ENCODE results near the gene NRXN3. TPM values are rescaled to one million over a fixed set of nuclear protein-coding genes. Genes with fewer than 3 reads are reported as not detected.

The NRXN3 gene
- total and polyA plus RNA-seq, 11 donors, result 0.19 to 2.2 (median 1.1) TPM

DNA sequence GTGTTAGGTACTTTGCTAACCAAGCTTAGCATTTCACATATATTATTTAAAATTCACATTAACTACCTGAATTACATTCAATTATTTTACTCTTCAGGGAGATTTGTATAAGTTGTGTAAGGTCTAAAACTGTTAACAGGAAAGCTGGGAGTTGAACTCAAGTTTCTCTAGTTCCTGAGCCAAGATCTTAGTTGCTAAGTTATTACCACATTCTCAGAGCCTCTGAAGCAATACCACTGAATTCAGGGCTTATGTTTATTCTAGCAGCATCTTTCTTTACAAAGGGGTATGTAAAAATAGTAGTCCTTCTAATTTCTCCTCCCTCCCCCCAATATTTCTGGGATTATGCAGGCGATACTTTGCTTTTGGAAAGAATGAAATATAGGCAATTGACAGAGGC lies 1254.3 kb downstream of the NRXN3 start:
- no peaks in the 10 kb centered on the region for H3K9me3 ChIP-seq
- 80 to 93% (median 88%) methylated on average over 1 of the region's 1 CpG for WGBS, 4 donors
- DNase-seq, result no peak
- H3K36me3 ChIP-seq, result no peaks in the 10 kb centered on the region
- no peak for ATAC-seq
- TF ChIP-seq POLR2A (IDR thresholded peaks at IDR 0.05) (no peak), CTCF (IDR thresholded peaks at IDR 0.05) (no peak)
- H3K27ac ChIP-seq, result no peak overlapping the region
- H3K4me1 ChIP-seq, result no peaks in the 10 kb centered on the region
- H3K4me3 ChIP-seq, result no peak overlapping the region
- intact Hi-C loops (cut with DNase I), result no loop called here
- H3K27me3 ChIP-seq, result no peaks in the 10 kb centered on the region

DNA sequence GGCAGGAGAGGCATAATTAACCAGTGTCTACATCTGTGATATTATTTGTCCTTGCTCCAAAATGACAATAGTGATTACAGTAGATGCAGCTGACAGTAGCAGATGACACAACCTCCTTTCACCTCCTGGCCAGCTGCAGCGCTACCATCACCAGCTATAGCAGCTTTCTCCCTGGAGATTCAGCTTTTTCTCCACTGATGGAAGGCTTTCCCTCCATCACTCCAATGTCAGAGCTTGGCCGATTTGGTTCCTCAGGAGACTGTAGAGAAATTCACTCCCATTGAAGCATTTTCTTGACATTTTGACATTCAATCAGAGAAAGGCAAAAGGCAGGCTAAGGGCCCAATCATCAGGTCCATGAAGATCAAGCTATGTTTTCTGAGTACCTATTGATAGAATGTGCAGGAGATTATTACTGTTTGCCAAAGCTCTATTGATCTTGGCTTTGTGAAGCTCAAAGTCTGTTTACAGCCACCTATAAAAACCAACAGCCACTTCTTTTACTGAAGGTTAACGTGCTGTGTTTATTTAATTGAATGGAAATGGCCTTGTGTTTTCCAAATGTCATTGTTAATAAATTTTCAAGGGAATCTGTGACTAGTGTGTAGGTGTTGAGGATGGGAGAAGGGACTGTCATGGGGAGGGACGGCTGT lies 1256.1 kb downstream of the NRXN3 start:
- H3K27me3 ChIP-seq, result no peaks in the 10 kb centered on the region
- TF ChIP-seq CTCF (IDR thresholded peaks at IDR 0.05), result no peak
- TF ChIP-seq POLR2A (IDR thresholded peaks at IDR 0.05), result no peak
- H3K27ac ChIP-seq, result no peak overlapping the region
- intact Hi-C loops (cut with DNase I), result no loop called here
- 72 to 75% (median 73%) methylated on average over 4 of the region's 4 CpGs for WGBS, 4 donors
- DNase-seq (no peak), ATAC-seq (no peak)
- H3K36me3 ChIP-seq, result no peaks in the 10 kb centered on the region
- no peak overlapping the region for H3K4me3 ChIP-seq
- no peaks in the 10 kb centered on the region for H3K4me1 ChIP-seq
- H3K9me3 ChIP-seq, result no peaks in the 10 kb centered on the region

DNA sequence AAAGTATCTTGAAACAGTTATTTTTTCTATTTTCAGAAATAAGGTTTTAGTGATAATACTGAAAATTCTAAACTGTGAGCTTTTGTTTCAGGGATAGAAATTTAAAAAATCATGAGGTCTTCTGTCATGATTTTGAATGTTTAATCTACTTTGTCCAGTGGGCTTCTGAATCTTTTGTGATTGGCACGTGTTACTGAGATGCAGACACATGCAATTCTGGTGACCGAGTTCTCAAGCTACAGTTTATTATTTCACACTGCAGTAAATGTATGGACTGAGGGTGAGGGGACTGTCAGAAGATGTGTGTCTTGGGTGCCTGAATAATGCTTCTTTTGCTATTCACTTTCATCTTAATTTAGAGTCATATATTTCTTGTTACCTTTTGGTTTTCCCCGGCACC lies 1262.5 kb downstream of the NRXN3 start:
- DNase-seq, result no peak
- ATAC-seq, result no peak
- H3K4me3 ChIP-seq, result no peak overlapping the region
- H3K36me3 ChIP-seq, result no peaks in the 10 kb centered on the region
- no peak overlapping the region for H3K27ac ChIP-seq
- no peaks in the 10 kb centered on the region for H3K9me3 ChIP-seq
- TF ChIP-seq POLR2A (IDR thresholded peaks at IDR 0.05) (no peak), CTCF (IDR thresholded peaks at IDR 0.05) (no peak)
- H3K4me1 ChIP-seq, result no peaks in the 10 kb centered on the region
- intact Hi-C loops (cut with DNase I), result no loop called here
- 73 to 81% (median 78%) methylated on average over 3 of the region's 3 CpGs for WGBS, 4 donors
- no peaks in the 10 kb centered on the region for H3K27me3 ChIP-seq

- Histone ChIP-seq H3K36me3 (no peaks in the 10 kb centered on the region), H3K27me3 (no peaks in the 10 kb centered on the region), H3K4me3 (no peak overlapping the region), H3K4me1 (no peaks in the 10 kb centered on the region), H3K9me3 (no peaks in the 10 kb centered on the region), H3K27ac (no peak overlapping the region)
- ATAC-seq (no peak), DNase-seq (no peak)
- no peak for TF ChIP-seq CTCF (IDR thresholded peaks at IDR 0.05)
- no peak for TF ChIP-seq POLR2A (IDR thresholded peaks at IDR 0.05)
- intact Hi-C loops (cut with DNase I), result no loop called here
- 58 to 64% (median 63%) methylated on average over 1 of the region's 1 CpG for WGBS, 4 donors
These were observed 1266.2 kb downstream of the NRXN3 start for GRCh38 chr14:79436335-79436734.

Data from heart left ventricle (tissue), 16 donors.